ENCODE results near the gene IL19. TPM values are rescaled to one million over a fixed set of nuclear protein-coding genes. Genes with fewer than 3 reads are reported as not detected.

Gene IL19
- total and polyA plus RNA-seq, 2 experiments from 2014 or later = 0.37 TPM; not detected in 1

GRCh38 chr1:206887701-206888100 is 117.1 kb downstream of the IL19 start:
- H3K36me3 ChIP-seq (replicated peaks; ENCODE audit: insufficient read depth, low read depth) = no peaks in the 10 kb centered on the region
- H3K9me2 ChIP-seq (replicated peaks; ENCODE audit: insufficient read depth) = no peaks in the 10 kb centered on the region
- H3K4me1 ChIP-seq (ENCODE audit: insufficient read depth) = peaks cover 3% of the 10 kb centered on the region
- no peak overlapping the region for H3K4me2 ChIP-seq
- H2AFZ ChIP-seq = no peak overlapping the region
- H4K20me1 ChIP-seq (ENCODE audit: insufficient read depth, poor library complexity, severe bottlenecking) = no peaks in the 10 kb centered on the region
- DNase-seq (ENCODE audit: low spot score) = no peak
- H3K9me3 ChIP-seq (ENCODE audit: low read depth) = no peaks in the 10 kb centered on the region
- peaks cover 16% of the 10 kb centered on the region for H3K27me3 ChIP-seq
- no peak overlapping the region for H3K27ac ChIP-seq
- H3K79me2 ChIP-seq = no peaks in the 10 kb centered on the region
- 68% methylated on average over 4 of the region's 4 CpGs for WGBS (ENCODE audit: low lambda C conversion rate, missing lambda C conversion rate)
- TF ChIP-seq EZH2phosphoT487 (IDR thresholded peaks at IDR 0.05; ENCODE audit: low read depth, severe bottlenecking, unreplicated experiment) (no peak), EZH2 (IDR thresholded peaks at IDR 0.05; ENCODE audit: borderline replicate concordance) (no peak)
- TF ChIP-seq, protein P1, sequence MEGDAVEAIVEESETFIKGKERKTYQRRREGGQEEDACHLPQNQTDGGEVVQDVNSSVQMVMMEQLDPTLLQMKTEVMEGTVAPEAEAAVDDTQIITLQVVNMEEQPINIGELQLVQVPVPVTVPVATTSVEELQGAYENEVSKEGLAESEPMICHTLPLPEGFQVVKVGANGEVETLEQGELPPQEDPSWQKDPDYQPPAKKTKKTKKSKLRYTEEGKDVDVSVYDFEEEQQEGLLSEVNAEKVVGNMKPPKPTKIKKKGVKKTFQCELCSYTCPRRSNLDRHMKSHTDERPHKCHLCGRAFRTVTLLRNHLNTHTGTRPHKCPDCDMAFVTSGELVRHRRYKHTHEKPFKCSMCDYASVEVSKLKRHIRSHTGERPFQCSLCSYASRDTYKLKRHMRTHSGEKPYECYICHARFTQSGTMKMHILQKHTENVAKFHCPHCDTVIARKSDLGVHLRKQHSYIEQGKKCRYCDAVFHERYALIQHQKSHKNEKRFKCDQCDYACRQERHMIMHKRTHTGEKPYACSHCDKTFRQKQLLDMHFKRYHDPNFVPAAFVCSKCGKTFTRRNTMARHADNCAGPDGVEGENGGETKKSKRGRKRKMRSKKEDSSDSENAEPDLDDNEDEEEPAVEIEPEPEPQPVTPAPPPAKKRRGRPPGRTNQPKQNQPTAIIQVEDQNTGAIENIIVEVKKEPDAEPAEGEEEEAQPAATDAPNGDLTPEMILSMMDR (IDR thresholded peaks at IDR 0.05; ENCODE audit: poor library complexity) = no peak
- H3K4me3 ChIP-seq = no peak overlapping the region

DNA sequence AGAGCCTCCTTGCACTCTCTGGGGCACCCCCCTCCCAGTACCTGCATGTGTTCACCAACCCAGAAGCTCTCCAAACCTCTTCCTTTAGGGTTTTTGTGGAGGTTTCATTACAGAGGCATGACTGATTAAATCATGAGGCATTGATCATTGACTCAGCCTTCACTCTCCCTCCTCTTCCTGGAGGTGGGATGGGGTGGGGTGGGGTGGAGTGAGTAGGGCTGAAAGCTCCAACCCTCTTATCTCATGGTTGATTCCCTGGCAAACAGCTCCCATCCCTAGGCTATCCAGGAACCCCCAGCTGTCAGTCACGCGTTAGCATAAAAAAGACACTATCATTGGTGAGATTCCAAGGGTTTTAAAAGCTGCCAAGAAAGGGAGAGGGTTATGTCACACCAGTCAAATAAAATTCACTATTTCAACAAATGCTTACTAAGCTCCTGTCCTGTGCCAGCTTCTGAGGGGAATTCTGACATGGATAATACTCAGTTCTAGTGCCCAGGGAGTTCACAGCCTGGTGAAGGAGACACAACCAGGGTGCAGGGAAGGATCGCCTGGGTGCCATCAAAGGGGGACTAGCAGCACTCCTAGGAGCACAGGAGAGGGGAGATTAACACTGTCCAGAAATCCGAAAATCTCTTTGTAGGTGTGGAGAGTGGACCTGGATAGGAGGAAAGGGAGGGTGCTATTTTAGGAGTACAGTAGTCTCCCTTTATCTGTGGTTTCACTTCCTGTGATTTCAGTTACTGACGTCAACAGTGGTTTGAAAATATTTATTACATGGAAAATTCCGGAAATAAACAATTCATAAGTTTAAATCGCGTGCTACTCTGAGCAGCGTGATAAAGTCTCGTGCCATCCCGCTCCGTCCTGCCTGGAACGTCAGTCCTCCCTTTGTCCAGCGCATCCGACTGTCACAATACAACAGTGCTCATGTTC is 119.8 kb downstream of the IL19 start:
- H3K9me2 ChIP-seq (replicated peaks; ENCODE audit: insufficient read depth) = no peaks in the 10 kb centered on the region
- TF ChIP-seq, protein P1 (IDR thresholded peaks at IDR 0.05; ENCODE audit: poor library complexity) = no peak
- TF ChIP-seq EZH2 (IDR thresholded peaks at IDR 0.05; ENCODE audit: borderline replicate concordance) (no peak), EZH2phosphoT487 (IDR thresholded peaks at IDR 0.05; ENCODE audit: low read depth, severe bottlenecking, unreplicated experiment) (no peak)
- H3K36me3 ChIP-seq (replicated peaks; ENCODE audit: insufficient read depth, low read depth) = no peaks in the 10 kb centered on the region
- no peak for DNase-seq (ENCODE audit: low spot score)
- H3K4me1 ChIP-seq (ENCODE audit: insufficient read depth) = peaks cover 5% of the 10 kb centered on the region
- no peaks in the 10 kb centered on the region for H4K20me1 ChIP-seq (ENCODE audit: insufficient read depth, poor library complexity, severe bottlenecking)
- H3K9me3 ChIP-seq (ENCODE audit: low read depth) = no peaks in the 10 kb centered on the region
- no peak overlapping the region for H2AFZ ChIP-seq
- peaks cover 20% of the 10 kb centered on the region for H3K27me3 ChIP-seq
- no peak overlapping the region for H3K4me3 ChIP-seq
- H3K27ac ChIP-seq = no peak overlapping the region
- no peak overlapping the region for H3K4me2 ChIP-seq
- 71% methylated on average over 15 of the region's 15 CpGs for WGBS (ENCODE audit: low lambda C conversion rate, missing lambda C conversion rate)
- no peaks in the 10 kb centered on the region for H3K79me2 ChIP-seq

DNA sequence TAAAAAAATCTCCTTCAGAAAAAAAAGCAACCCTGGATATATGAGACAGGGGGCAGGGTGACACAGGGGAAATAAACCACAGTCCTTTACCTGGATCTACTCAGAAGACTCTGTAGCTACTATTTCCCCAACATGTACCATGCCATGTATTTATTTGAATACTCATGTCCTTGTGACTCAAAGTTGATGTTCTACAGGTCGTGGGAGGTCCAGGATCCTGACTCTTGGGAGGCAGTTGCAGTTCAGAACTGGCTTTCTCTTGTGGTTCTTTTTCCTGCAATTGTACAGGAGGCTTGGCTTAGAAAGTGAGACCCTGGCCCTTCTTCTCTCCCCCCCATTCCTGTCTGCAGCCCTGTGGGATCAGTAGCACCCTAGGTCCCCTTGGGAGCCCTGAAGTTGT is 120.8 kb downstream of the IL19 start:
- H2AFZ ChIP-seq = no peak overlapping the region
- no peaks in the 10 kb centered on the region for H3K9me2 ChIP-seq (replicated peaks; ENCODE audit: insufficient read depth)
- no peak for DNase-seq (ENCODE audit: low spot score)
- TF ChIP-seq EZH2phosphoT487 (IDR thresholded peaks at IDR 0.05; ENCODE audit: low read depth, severe bottlenecking, unreplicated experiment) (no peak), EZH2 (IDR thresholded peaks at IDR 0.05; ENCODE audit: borderline replicate concordance) (no peak)
- TF ChIP-seq, protein P1 (IDR thresholded peaks at IDR 0.05; ENCODE audit: poor library complexity) = no peak
- no peaks in the 10 kb centered on the region for H3K36me3 ChIP-seq (replicated peaks; ENCODE audit: insufficient read depth, low read depth)
- no peak overlapping the region for H3K4me2 ChIP-seq
- no peaks in the 10 kb centered on the region for H4K20me1 ChIP-seq (ENCODE audit: insufficient read depth, poor library complexity, severe bottlenecking)
- WGBS (ENCODE audit: low lambda C conversion rate, missing lambda C conversion rate) = 85% methylated on average over 1 of the region's 1 CpG
- H3K27me3 ChIP-seq = peaks cover 20% of the 10 kb centered on the region
- H3K79me2 ChIP-seq = no peaks in the 10 kb centered on the region
- no peaks in the 10 kb centered on the region for H3K9me3 ChIP-seq (ENCODE audit: low read depth)
- peaks cover 8% of the 10 kb centered on the region for H3K4me1 ChIP-seq (ENCODE audit: insufficient read depth)
- no peak overlapping the region for H3K27ac ChIP-seq
- no peak overlapping the region for H3K4me3 ChIP-seq

Small RNAs within 50 kb of the gene (small RNA-seq; reads per million reads assigned to genes)
- gene RF00019 = not detected

Other genes starting within 250 kb of the IL19 start
- gene EIF2D, start 158.3 kb upstream of the IL19 start, total RNA-seq = 30.1 and 40.4 TPM in 2 replicates
- 25.7 and 27.7 TPM in 2 replicates for gene EIF2D, start 158.3 kb upstream of the IL19 start, polyA plus RNA-seq
- 4.6 and 6.2 TPM in 2 replicates for gene DYRK3, start 135.2 kb upstream of the IL19 start, total RNA-seq
- 5.8 and 8.9 TPM in 2 replicates for gene DYRK3, start 135.2 kb upstream of the IL19 start, polyA plus RNA-seq
- 38.9 and 39.4 TPM in 2 replicates for gene MAPKAPK2, start 85.9 kb upstream of the IL19 start, total RNA-seq
- gene MAPKAPK2, start 85.9 kb upstream of the IL19 start, polyA plus RNA-seq = 12.8 and 13.3 TPM in 2 replicates
- not detected in 2 replicates for gene IL10, start 1.7 kb downstream of the IL19 start, total RNA-seq
- 0.49 and 0.50 TPM in 2 replicates for gene IL10, start 1.7 kb downstream of the IL19 start, polyA plus RNA-seq
- not detected in 2 replicates for gene IL20, start 94.8 kb downstream of the IL19 start, total RNA-seq
- gene IL20, start 94.8 kb downstream of the IL19 start, polyA plus RNA-seq = not detected in 2 replicates
- gene IL24, start 126.7 kb downstream of the IL19 start, total RNA-seq = 0.12 TPM in 1 of 2 replicates, not detected in the other
- gene IL24, start 126.7 kb downstream of the IL19 start, polyA plus RNA-seq = 1.3 TPM in 1 of 2 replicates, not detected in the other
- 0.97 and 2.6 TPM in 2 replicates for gene FCMR, start 151.2 kb downstream of the IL19 start, total RNA-seq
- 0.71 and 0.88 TPM in 2 replicates for gene FCMR, start 151.2 kb downstream of the IL19 start, polyA plus RNA-seq
- 22.9 and 23.3 TPM in 2 replicates for gene PIGR, start 175.7 kb downstream of the IL19 start, total RNA-seq
- gene PIGR, start 175.7 kb downstream of the IL19 start, polyA plus RNA-seq = 8.1 and 11.0 TPM in 2 replicates
- 0.52 and 0.70 TPM in 2 replicates for gene FCAMR, start 199.7 kb downstream of the IL19 start, total RNA-seq
- 0.52 TPM in 1 of 2 replicates, not detected in the other for gene FCAMR, start 199.7 kb downstream of the IL19 start, polyA plus RNA-seq

All from hepatocyte (in vitro differentiated cells).